ENCODE results near the gene ABHD17C. TPM values are rescaled to one million over a fixed set of nuclear protein-coding genes. Genes with fewer than 3 reads are reported as not detected.
A peak's percentile ranks its signal among the peaks of the same experiment; 100 is the strongest.

The ABHD17C gene
- total RNA-seq, 1 experiment from 2014 or later = 42.2 TPM

- Histone ChIP-seq H4K20me1 (ENCODE audit: insufficient read depth) (peaks cover 22% of the 10 kb centered on the region), H3K4me1 (replicated peaks; ENCODE audit: insufficient read depth) (peaks cover 52% of the 10 kb centered on the region), H3K79me2 (ENCODE audit: low read depth) (peaks cover 94% of the 10 kb centered on the region), H3K27ac (peak overlapping the region; percentile 64), H3K4me2 (no peak overlapping the region), H3K9me2 (ENCODE audit: insufficient read depth) (no peaks in the 10 kb centered on the region), H3K36me3 (ENCODE audit: low read depth) (peaks cover 28% of the 10 kb centered on the region), H3K27me3 (ENCODE audit: insufficient read depth, low read depth) (no peaks in the 10 kb centered on the region), H3F3A (ENCODE audit: insufficient read depth, low read depth) (peaks cover 64% of the 10 kb centered on the region; the same call in 1 of the 2 replicates), H3K4me3 (no peak overlapping the region), H3K9me3 (ENCODE audit: insufficient read depth, low read depth) (peaks cover 8% of the 10 kb centered on the region; the same call in 1 of the 2 replicates), H2AFZ (no peak overlapping the region)
- CTCF ChIA-PET = no interaction called here
- POLR2A ChIA-PET (ENCODE audit: unreplicated experiment) = no interaction called here
- DNase-seq = no peak
- no peak for TF ChIP-seq CTCF (conservative IDR thresholded peaks at IDR 0.05)
- TF ChIP-seq EZH2 (IDR thresholded peaks at IDR 0.05; ENCODE audit: low read depth) = no peak
- intact Hi-C loops (cut with micrococcal nuclease; ENCODE audit: unreplicated experiment) = no loop called here
- no TSS peak for BruUV-seq (replicated peaks)
These were observed 49.3 kb downstream of the ABHD17C start for GRCh38 chr15:80744415-80744814.

GRCh38 chr15:80744826-80745225 lies 49.7 kb downstream of the ABHD17C start:
- Histone ChIP-seq H2AFZ (no peak overlapping the region), H3K79me2 (ENCODE audit: low read depth) (peaks cover 96% of the 10 kb centered on the region), H3K27me3 (ENCODE audit: insufficient read depth, low read depth) (no peaks in the 10 kb centered on the region), H3K9me2 (ENCODE audit: insufficient read depth) (no peaks in the 10 kb centered on the region), H3K36me3 (ENCODE audit: low read depth) (peaks cover 32% of the 10 kb centered on the region), H3K4me1 (replicated peaks; ENCODE audit: insufficient read depth) (peaks cover 50% of the 10 kb centered on the region), H3F3A (ENCODE audit: insufficient read depth, low read depth) (peaks cover 62% of the 10 kb centered on the region; the same call in 1 of the 2 replicates), H3K4me3 (no peak overlapping the region), H3K4me2 (no peak overlapping the region), H3K27ac (peak overlapping the region; percentile 64), H3K9me3 (ENCODE audit: insufficient read depth, low read depth) (peaks cover 8% of the 10 kb centered on the region; the same call in 1 of the 2 replicates), H4K20me1 (ENCODE audit: insufficient read depth) (peaks cover 24% of the 10 kb centered on the region)
- no peak for DNase-seq
- intact Hi-C loops (cut with micrococcal nuclease; ENCODE audit: unreplicated experiment) = no loop called here
- CTCF ChIA-PET = no interaction called here
- no TSS peak for BruUV-seq (replicated peaks)
- TF ChIP-seq EZH2 (IDR thresholded peaks at IDR 0.05; ENCODE audit: low read depth) (no peak), CTCF (conservative IDR thresholded peaks at IDR 0.05) (no peak)
- POLR2A ChIA-PET (ENCODE audit: unreplicated experiment) = no interaction called here

GRCh38 chr15:80745888-80746287 lies 50.8 kb downstream of the ABHD17C start:
- intact Hi-C loops (cut with micrococcal nuclease; ENCODE audit: unreplicated experiment) = no loop called here
- Histone ChIP-seq H3K4me2 (no peak overlapping the region), H3F3A (ENCODE audit: insufficient read depth, low read depth) (peaks cover 56% of the 10 kb centered on the region; the same call in 1 of the 2 replicates), H3K4me1 (replicated peaks; ENCODE audit: insufficient read depth) (peaks cover 42% of the 10 kb centered on the region), H4K20me1 (ENCODE audit: insufficient read depth) (peaks cover 24% of the 10 kb centered on the region), H3K4me3 (no peak overlapping the region), H3K79me2 (ENCODE audit: low read depth) (peaks cover 95% of the 10 kb centered on the region), H3K36me3 (ENCODE audit: low read depth) (peaks cover 37% of the 10 kb centered on the region; the same call in 1 of the 2 replicates), H3K27me3 (ENCODE audit: insufficient read depth, low read depth) (no peaks in the 10 kb centered on the region), H3K9me2 (ENCODE audit: insufficient read depth) (no peaks in the 10 kb centered on the region), H3K9me3 (ENCODE audit: insufficient read depth, low read depth) (peaks cover 8% of the 10 kb centered on the region; the same call in 1 of the 2 replicates), H3K27ac (no peak overlapping the region), H2AFZ (no peak overlapping the region)
- no peak for TF ChIP-seq CTCF (conservative IDR thresholded peaks at IDR 0.05)
- TF ChIP-seq EZH2 (IDR thresholded peaks at IDR 0.05; ENCODE audit: low read depth) = no peak
- BruUV-seq (replicated peaks) = no TSS peak
- no peak for DNase-seq
- ChIA-PET POLR2A (ENCODE audit: unreplicated experiment) (no interaction called here), CTCF (no interaction called here)

All from PC-9 (cell line).